ENCODE data around the gene SLC38A10.

- TF ChIP-seq POLR2A (IDR thresholded peaks at IDR 0.05) (no peak), POLR2AphosphoS5 (IDR thresholded peaks at IDR 0.05) (no peak), CTCF (IDR thresholded peaks at IDR 0.05) (no peak)
Observed at GRCh38 chr17:81315129-81315884, 20.2 kb upstream of the SLC38A10 start.
